Activated naive CD4-positive, alpha-beta T cell treated with anti-CD3 and anti-CD28 coated beads for 36 hours (primary cell): ENCODE measurements around the gene COG8. TPM values are rescaled to one million over a fixed set of nuclear protein-coding genes. Genes with fewer than 3 reads are reported as not detected.
"Not testable (repeated sequence)": the region's sequence is repeated elsewhere in the genome, so short reads cannot be mapped to it uniquely, and the experiment has no call there.

Experiments
- CTCF ChIA-PET: fragments of 350-600 bp; sonication (Branson Sonifier 250); formaldehyde crosslinking; loops from one replicate; lab custom pipeline; 2021; ENCODE audit warnings: antibody characterized with exemption; lab: Charles Lee
- DNase-seq: peaks from one replicate; pipeline ENCODE4 v3.0.0-alpha.2; 2020
- H3K27ac Mint-ChIP-seq: one replicate; pipeline ENCODE4 v1.8.0; 2021; ENCODE audit warnings: mild to moderate bottlenecking, mixed read lengths
- H3K27me3 Mint-ChIP-seq: one replicate; pipeline ENCODE4 v1.8.0; 2021; ENCODE audit warnings: low read depth, mixed read lengths
- H3K36me3 Mint-ChIP-seq: one replicate; pipeline ENCODE4 v1.8.0; 2021; ENCODE audit warnings: low read depth, mixed read lengths
- H3K4me1 Mint-ChIP-seq: one replicate; pipeline ENCODE4 v1.8.0; 2021; ENCODE audit warnings: low read depth, mixed read lengths
- H3K4me3 Mint-ChIP-seq: one replicate; pipeline ENCODE4 v1.8.0; 2021; ENCODE audit warnings: mild to moderate bottlenecking, moderate library complexity, mixed read lengths
- H3K9me3 Mint-ChIP-seq: one replicate; pipeline ENCODE4 v1.8.0; 2021; ENCODE audit warnings: mixed read lengths
- intact Hi-C: fragments of 100-400 bp; cut with micrococcal nuclease; formaldehyde crosslinking; loops from one replicate; pipeline ENCODE4 v1.15.1; 2023
- total RNA-seq, 2 experiments: library from RNA; stranded (reverse); gene quantifications; one replicate each; pipeline ENCODE4 v1.2.3, GENCODE V29; 2021

The COG8 gene
- total RNA-seq, 2 experiments from 2014 or later: 21.0 to 22.6 TPM

- no peaks in the 10 kb centered on the region for H3K9me3 Mint-ChIP-seq
- no peaks in the 10 kb centered on the region for H3K36me3 Mint-ChIP-seq
- no peak overlapping the region for H3K27ac Mint-ChIP-seq
- H3K4me1 Mint-ChIP-seq: no peaks in the 10 kb centered on the region
- DNase-seq: no peak
- CTCF ChIA-PET: interaction anchor here (0.7 kb wide), 1 partner anchor 16 kb away, joined by 4 read pairs; no protein-coding TSS in a partner anchor
- no peaks in the 10 kb centered on the region for H3K27me3 Mint-ChIP-seq
- H3K4me3 Mint-ChIP-seq: no peak overlapping the region
- intact Hi-C loops: no loop called here
Measured at GRCh38 chr16:69301187-69301586, 38.2 kb downstream of the COG8 start.

DNA sequence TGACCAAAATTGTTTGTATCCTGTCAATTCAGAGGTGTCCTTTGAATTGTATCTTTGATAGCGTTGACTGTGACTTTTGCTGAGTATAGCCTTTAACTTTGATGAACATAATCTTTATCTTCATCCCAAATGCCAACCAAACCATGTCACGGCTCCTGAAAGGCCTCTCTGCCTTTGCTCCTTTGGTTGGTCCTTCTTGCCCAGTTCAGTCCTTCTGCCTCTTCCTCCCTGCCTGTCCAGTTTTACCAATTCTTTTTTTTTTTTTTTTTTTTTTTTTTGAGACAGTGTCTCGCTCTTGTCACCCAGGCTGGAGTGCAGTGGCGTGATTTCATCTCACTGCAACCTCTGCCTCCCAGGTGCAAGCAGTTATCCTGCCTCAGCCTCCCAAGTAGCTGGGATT, 41.1 kb downstream of the COG8 start:
- no peak overlapping the region for H3K4me3 Mint-ChIP-seq
- no peaks in the 10 kb centered on the region for H3K36me3 Mint-ChIP-seq
- CTCF ChIA-PET: no interaction called here
- H3K9me3 Mint-ChIP-seq: no peaks in the 10 kb centered on the region
- H3K27me3 Mint-ChIP-seq: no peaks in the 10 kb centered on the region
- H3K4me1 Mint-ChIP-seq: peaks cover 4% of the 10 kb centered on the region
- intact Hi-C loops: no loop called here
- no peak overlapping the region for H3K27ac Mint-ChIP-seq
- no peak for DNase-seq

DNA sequence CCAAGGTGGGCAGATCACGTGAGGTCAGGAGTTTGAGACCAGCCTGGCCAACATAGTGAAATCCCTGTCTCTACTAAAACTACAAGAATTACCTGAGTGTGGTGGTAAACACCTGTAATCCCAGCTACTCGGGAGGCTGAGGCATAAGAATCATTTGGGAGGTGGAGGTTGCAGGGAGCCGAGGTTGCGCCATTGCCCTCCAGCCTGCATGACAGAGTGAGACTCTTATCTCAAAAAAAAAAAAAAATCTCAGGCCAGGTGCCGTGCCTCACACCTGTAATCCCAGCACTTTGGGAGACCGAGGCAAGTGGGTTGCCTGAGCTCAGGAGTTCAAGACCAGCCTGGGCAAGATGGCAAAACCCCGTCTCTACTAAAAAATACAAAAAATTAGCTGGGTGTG, 42.6 kb downstream of the COG8 start:
- DNase-seq, H3K36me3 Mint-ChIP-seq, H3K27ac Mint-ChIP-seq, H3K9me3 Mint-ChIP-seq, H3K4me3 Mint-ChIP-seq, intact Hi-C loops, H3K27me3 Mint-ChIP-seq, H3K4me1 Mint-ChIP-seq: not testable (repeated sequence)
- CTCF ChIA-PET: interaction anchor here (1.3 kb wide), 1 partner anchor 8 kb away, joined by 3 read pairs; no protein-coding TSS in a partner anchor

GRCh38 chr16:69294051-69294450, 45.3 kb downstream of the COG8 start:
- no peak overlapping the region for H3K27ac Mint-ChIP-seq
- H3K4me3 Mint-ChIP-seq: no peak overlapping the region
- H3K27me3 Mint-ChIP-seq: no peaks in the 10 kb centered on the region
- no peaks in the 10 kb centered on the region for H3K9me3 Mint-ChIP-seq
- peaks cover 4% of the 10 kb centered on the region for H3K4me1 Mint-ChIP-seq
- CTCF ChIA-PET: no interaction called here
- intact Hi-C loops: no loop called here
- no peak for DNase-seq
- no peaks in the 10 kb centered on the region for H3K36me3 Mint-ChIP-seq

DNA sequence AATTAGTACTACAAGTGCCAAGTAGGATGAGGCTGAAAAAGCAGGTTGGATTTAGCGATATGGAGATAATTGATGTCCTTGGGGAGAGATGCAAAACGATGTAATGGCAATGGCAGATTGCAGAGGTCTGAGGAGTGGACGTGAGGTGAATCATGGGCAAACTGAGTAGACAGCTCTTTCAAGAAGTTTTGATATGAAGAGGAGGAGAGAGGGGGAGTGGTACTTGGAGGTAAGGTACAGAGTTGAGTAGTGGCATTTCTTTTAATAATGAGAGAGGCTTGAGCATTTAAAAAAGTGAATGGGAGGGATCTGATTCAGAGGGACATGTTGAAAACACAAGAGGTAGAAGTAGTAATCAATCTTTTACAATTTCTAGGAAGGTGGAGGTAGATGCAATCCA, 46.0 kb downstream of the COG8 start:
- intact Hi-C loops: no loop called here
- DNase-seq: no peak
- H3K4me1 Mint-ChIP-seq: peaks cover 4% of the 10 kb centered on the region
- H3K9me3 Mint-ChIP-seq: no peaks in the 10 kb centered on the region
- H3K4me3 Mint-ChIP-seq: no peak overlapping the region
- no peaks in the 10 kb centered on the region for H3K27me3 Mint-ChIP-seq
- no peaks in the 10 kb centered on the region for H3K36me3 Mint-ChIP-seq
- CTCF ChIA-PET: no interaction called here
- H3K27ac Mint-ChIP-seq: no peak overlapping the region

DNA sequence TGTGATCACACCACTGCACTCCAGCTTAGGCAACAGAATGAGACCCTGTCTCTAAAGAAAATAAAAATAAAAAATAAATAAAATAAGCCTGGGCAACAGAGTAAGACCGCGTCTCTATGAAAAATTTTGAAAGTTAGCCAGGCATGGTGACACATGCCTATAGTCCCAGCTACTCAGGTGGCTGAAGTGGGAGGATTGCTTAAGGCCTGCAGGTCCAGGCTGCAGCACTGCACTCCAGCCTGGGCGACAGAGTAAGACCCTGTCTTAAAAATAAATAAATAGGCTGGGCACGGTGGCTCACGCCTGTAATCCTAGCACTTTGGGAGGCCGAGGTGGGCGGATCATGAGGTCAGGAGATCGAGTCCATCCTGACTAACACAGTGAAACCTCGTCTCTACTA, 47.7 kb downstream of the COG8 start:
- H3K4me3 Mint-ChIP-seq, H3K9me3 Mint-ChIP-seq, H3K4me1 Mint-ChIP-seq, H3K27me3 Mint-ChIP-seq, intact Hi-C loops, DNase-seq, H3K36me3 Mint-ChIP-seq, H3K27ac Mint-ChIP-seq, CTCF ChIA-PET: not testable (repeated sequence)

GRCh38 chr16:69286941-69287713, 52.2 kb downstream of the COG8 start:
- Mint-ChIP-seq H3K27ac (no peak overlapping the region), H3K36me3 (no peaks in the 10 kb centered on the region), H3K4me1 (peaks cover 2% of the 10 kb centered on the region), H3K4me3 (no peak overlapping the region), H3K27me3 (no peaks in the 10 kb centered on the region), H3K9me3 (no peaks in the 10 kb centered on the region)
- DNase-seq: peak; percentile 68
- intact Hi-C loops: loop anchor here (1.0 to 2.0 kb wide), 4 partner anchors 137 to 758 kb away; no protein-coding TSS in a partner anchor
- CTCF ChIA-PET: interaction anchor here (0.6 to 7.0 kb wide), 15 partner anchors 13 to 697 kb away, joined by 3 to 91 read pairs (median 4); no protein-coding TSS in a partner anchor

- no peaks in the 10 kb centered on the region for H3K36me3 Mint-ChIP-seq
- H3K4me3 Mint-ChIP-seq: no peak overlapping the region
- H3K27me3 Mint-ChIP-seq: no peaks in the 10 kb centered on the region
- H3K27ac Mint-ChIP-seq: no peak overlapping the region
- CTCF ChIA-PET: interaction anchor here (0.9 to 7.0 kb wide), 11 partner anchors 9 to 173 kb away, joined by 3 to 91 read pairs (median 4); partner anchors contain the start of genes CHTF8, SNTB2 and UTP4
- H3K9me3 Mint-ChIP-seq: no peaks in the 10 kb centered on the region
- H3K4me1 Mint-ChIP-seq: peaks cover 2% of the 10 kb centered on the region
- intact Hi-C loops: no loop called here
- no peak for DNase-seq
Measured at GRCh38 chr16:69285240-69285639, 54.1 kb downstream of the COG8 start.

DNA sequence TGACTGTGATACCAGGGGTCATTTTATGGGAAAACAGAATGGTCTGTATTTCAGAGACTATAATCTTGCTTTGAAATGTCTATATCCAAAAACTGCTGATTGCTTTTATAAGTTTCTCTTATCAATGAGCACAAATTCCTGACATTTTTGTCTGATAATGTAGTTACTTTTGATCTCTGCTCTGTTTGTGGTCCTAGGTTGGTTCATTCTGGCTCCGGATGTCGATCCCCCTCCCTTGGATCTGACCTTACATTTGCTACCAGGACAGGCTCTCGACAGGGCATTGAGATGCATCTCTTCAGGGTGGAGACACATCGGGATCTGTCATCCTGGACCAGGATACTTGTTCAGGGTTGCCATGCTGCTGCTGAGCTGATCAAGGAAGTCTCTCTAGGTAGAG, 55.5 kb downstream of the COG8 start:
- Mint-ChIP-seq H3K36me3 (no peaks in the 10 kb centered on the region), H3K27ac (no peak overlapping the region), H3K4me3 (no peak overlapping the region), H3K9me3 (no peaks in the 10 kb centered on the region), H3K27me3 (no peaks in the 10 kb centered on the region), H3K4me1 (peaks cover 2% of the 10 kb centered on the region)
- CTCF ChIA-PET: interaction anchor here (0.6 to 7.0 kb wide), 4 partner anchors 25 to 132 kb away, joined by 3 to 91 read pairs (median 4); no protein-coding TSS in a partner anchor
- intact Hi-C loops: no loop called here
- DNase-seq: no peak

DNA sequence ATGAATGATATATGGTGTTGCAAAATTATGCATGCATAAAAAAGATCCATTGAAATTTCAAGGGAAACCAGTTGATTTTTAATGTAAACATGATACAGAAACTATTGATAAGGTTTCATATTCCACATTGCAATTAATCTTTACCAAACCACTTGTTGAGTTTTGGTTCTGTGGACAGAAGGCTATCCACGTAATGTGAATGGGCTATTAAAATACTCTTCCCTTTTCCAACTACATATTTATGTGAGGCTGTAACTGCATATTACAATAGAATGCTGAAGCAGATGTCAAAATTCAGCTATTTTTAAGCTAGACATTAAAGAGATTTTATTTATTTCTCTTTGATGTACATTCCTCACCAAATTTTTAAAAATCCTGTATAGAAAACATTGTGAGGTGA, 62.0 kb downstream of the COG8 start:
- Mint-ChIP-seq H3K4me3 (no peak overlapping the region), H3K9me3 (no peaks in the 10 kb centered on the region), H3K4me1 (no peaks in the 10 kb centered on the region), H3K27ac (no peak overlapping the region), H3K27me3 (no peaks in the 10 kb centered on the region), H3K36me3 (no peaks in the 10 kb centered on the region)
- no peak for DNase-seq
- CTCF ChIA-PET: no interaction called here
- intact Hi-C loops: loop anchor here (10.0 kb wide), 1 partner anchor 73 kb away; no protein-coding TSS in a partner anchor

Other genes starting within 250 kb of the COG8 start
- under 1 TPM; 0.20 to 0.31 TPM for gene HAS3, start 233.9 kb downstream of the COG8 start, total RNA-seq
- gene CHTF8, start 207.0 kb downstream of the COG8 start, total RNA-seq: 100 to 1,000 TPM; 114 to 117 TPM
- 10 to 100 TPM; 62.6 to 69.8 TPM for gene UTP4, start 206.9 kb downstream of the COG8 start, total RNA-seq
- gene SNTB2, start 152.4 kb downstream of the COG8 start, total RNA-seq: 1 to 10 TPM; 7.3 to 7.8 TPM
- 10 to 100 TPM; 34.3 to 35.8 TPM for gene VPS4A, start 28.2 kb downstream of the COG8 start, total RNA-seq
- 10 to 100 TPM; 12.3 to 13.9 TPM for gene PDF, start 9.0 kb downstream of the COG8 start, total RNA-seq
- 10 to 100 TPM; 35.3 to 36.8 TPM for gene NIP7, start 208 bp upstream of the COG8 start, total RNA-seq
- under 1 TPM; 0.86 to 0.88 TPM for gene TMED6, start 12.2 kb upstream of the COG8 start, total RNA-seq
- gene TERF2, start 46.4 kb upstream of the COG8 start, total RNA-seq: 10 to 100 TPM; 38.6 to 40.1 TPM
- 100 to 1,000 TPM; 160 to 172 TPM for gene CYB5B, start 85.1 kb upstream of the COG8 start, total RNA-seq
- gene NFAT5, start 226.4 kb upstream of the COG8 start, total RNA-seq: 10 to 100 TPM; 33.0 to 34.0 TPM